NCI-H526 treated with DMSO at 0.1 percent for 48 hours (cell line): ENCODE measurements around the gene MARK2.

Experiments used
- DNase-seq: peaks from one replicate; lab custom pipeline; 2025; lab: John Stamatoyannopoulos, UW

The MARK2 gene

DNA sequence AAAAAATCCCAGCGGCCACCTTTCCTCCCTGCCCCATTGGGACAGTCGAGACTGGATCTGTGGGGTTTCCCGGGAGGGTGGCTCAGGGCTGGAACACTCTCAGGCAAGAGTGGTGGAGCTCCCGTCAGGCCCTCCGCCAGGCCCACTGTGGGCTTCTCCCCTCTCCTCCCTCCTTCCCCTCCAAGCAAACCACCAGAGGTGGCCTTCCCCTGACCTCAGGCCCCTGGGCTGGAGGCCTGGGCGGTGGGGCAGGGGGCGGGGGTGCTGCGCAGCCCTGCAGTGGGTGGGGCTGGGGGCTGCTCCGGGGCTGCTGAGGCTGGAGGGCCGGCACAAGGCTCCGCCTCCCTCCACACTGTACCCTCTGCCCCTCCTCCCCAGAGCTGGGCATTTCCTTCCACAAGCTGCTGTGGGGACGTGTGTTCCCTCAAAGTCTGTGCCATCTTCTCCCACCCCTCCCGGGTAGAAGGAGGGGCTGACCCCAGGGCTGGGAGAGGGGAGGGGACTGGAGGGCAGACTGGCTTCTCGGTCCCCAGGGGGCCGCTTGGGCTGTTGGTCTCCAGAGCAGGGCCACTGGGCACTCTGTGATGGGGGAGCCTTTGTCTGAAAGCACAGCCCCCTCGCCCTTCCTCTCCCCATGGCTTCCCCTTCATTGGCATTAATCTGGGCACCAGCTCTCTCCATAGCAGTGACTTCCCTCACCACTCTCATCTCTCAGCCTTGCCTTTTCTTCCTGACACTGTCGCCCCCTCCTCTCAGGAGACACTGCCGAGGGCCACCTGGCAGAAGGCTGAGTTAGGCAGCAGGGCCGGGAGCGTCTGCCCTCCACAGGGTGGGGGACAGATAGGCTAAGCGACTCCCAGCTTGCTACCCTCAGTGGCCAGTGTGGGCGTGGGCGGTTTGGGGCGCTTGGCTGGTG is 70.9 kb downstream of the MARK2 start:
- DNase-seq, result no peak

DNA sequence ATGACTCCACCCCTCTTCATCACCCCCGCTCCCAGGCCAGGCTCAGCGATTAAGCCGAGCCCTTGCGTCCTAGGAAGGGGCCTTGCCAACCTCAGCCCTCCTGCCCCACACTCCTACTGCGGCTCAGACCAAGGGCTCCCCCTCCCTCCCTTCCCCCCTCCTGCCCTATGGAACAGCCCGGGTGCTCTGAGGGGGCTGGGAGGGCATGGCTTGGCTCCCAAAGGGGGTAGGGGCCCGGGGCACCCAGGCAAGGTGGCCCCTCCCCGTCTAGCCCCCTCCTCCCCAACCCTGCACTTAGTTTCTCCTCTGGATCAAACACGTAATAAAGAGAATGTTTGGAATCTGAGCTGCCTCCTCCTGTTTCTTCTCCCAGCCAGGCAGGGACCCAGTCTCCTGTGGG is 71.8 kb downstream of the MARK2 start:
- DNase-seq, result no peak

DNA sequence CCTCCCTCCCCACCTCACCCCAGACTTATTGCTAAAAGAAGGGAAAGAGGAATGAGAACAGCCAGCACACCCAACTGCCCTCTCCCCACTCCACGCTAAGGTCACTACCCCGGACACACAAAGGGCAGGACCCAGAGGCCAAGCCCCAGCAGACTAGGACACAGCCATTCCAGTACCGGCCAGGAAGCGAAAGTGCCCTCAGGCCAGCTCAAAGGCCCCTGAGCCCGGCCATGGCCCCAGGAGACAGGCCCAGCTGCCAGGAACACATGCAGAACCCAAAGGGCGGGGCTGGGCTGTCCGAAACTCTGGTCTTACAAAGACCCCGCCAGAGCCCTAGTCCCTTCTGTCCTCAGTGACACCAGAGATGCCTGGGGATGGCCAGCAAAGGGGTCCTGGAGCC is 72.5 kb downstream of the MARK2 start:
- no peak for DNase-seq

DNA sequence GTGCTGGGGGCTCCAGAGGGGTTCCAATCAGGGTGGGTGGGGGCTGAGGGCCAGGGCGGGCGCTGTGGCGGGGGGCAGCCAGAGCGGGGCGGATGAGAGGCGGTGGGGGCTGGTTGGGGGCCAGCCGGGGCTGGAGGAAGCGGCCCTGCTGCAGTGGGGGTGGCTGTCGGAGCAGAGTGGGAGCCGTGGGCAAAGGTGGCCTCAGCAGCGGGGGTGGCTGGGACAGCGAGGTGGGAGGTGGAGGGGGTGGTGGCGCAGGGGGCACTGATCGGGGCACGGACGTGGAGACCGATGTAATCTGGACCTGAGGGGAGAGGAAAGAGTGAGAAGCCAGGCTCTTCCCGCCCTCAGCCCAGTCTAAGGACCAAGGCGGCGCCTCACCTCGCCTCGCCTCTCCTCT is 73.0 kb downstream of the MARK2 start:
- DNase-seq, result no peak

DNA sequence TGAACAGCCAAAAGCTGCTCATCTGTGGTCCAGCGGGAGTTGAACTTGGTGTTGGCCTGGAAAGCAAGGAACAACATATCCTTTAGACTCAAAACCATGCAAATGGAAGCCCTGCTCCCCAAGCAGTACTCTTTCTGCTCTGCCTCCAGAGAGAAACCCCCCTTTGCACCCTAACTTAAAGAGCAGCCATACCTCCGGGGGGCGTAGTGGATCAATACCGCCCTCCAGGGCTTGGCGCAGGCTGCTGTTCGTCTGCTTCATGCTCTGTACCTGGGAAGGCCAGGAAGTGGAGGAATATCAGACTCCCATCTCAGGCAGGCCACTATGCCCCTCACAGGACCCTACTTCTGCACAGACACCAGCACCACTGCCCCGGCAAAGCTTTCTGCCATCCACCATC is 73.8 kb downstream of the MARK2 start:
- DNase-seq, result no peak

DNA sequence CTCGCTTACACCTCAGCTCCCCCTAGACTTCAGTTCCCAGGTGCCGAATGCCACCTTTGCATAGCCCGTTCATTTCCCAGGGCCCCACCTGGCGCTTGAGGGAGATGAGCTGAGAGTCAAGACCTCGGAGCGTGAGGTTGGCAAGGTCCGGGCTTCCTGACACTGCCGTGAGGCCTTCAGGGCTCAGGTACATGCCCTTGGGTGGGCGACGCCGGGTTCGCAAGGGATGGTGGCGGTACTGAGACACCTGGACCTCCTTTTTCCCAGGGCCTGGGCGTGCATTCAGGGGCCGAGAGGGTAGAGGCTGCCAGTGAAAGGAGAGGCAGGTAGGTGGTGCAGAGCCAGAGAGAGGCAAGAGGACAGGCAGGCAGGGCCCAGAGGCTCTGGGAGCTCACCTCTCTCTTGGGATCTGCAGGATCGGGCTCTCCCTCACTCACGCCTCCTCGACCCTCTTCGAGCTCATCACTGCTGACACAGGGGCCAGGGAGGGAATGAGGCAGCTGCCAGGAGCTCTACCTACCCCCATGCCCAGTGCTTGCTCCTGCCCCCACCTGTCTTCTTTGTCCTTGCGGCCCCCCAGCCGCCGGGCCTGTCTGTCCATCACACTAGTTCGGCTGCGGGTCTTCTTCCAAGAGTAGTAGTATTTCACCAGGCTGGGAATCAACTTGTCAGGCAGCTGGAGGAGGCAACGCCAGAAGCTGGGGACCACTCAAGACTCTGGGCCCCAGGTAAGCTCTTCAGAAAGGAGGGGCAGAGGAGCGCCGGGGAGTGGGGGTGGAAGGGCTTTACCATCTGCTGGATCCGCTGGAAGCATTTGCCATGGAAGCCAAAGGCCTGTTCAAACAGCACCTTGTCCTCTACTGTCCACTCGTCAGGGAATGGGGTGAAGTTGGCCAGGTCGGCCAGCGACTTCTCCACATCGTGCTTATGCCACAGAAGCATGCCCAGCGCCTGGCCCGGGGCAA is 75.2 kb downstream of the MARK2 start:
- DNase-seq, result no peak

DNA sequence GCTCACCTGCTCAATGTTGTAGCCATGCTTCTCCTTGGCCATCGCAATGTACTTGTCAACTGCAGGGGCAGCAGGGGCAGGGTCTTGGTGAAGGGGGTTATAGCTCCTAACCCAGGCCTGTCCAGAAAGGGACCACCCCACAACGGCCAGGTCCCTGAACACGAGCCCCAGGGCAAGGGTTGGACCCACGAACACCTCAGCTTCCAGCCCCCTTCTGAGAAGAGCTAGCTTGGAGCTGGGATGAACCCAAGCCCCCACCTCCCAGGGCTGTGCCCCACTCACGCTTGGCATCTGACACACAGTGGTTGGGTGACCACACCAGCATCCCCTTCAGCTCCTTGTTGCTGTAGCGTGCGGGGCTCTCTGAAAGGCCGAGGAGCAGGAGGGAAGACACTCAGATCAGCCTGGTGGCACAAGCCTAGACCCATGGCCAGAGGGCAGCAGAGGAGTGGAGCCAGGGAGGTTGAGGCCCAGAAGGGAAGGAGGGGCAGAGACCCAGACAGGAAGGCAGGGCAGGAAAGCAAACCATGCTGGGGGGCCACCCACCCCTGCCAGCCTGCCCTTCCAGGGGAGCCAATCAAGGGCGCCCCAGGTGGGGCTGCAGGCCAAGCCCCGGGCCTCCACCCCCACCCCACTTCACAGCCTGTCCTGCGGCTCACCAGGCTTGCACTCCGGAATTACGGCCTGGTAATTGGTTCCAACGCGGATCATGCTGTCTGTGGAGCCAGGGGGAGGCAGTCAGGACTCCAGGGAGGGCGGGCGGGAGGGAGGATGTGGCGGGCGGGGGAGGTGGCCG is 76.2 kb downstream of the MARK2 start:
- DNase-seq, result no peak

DNA sequence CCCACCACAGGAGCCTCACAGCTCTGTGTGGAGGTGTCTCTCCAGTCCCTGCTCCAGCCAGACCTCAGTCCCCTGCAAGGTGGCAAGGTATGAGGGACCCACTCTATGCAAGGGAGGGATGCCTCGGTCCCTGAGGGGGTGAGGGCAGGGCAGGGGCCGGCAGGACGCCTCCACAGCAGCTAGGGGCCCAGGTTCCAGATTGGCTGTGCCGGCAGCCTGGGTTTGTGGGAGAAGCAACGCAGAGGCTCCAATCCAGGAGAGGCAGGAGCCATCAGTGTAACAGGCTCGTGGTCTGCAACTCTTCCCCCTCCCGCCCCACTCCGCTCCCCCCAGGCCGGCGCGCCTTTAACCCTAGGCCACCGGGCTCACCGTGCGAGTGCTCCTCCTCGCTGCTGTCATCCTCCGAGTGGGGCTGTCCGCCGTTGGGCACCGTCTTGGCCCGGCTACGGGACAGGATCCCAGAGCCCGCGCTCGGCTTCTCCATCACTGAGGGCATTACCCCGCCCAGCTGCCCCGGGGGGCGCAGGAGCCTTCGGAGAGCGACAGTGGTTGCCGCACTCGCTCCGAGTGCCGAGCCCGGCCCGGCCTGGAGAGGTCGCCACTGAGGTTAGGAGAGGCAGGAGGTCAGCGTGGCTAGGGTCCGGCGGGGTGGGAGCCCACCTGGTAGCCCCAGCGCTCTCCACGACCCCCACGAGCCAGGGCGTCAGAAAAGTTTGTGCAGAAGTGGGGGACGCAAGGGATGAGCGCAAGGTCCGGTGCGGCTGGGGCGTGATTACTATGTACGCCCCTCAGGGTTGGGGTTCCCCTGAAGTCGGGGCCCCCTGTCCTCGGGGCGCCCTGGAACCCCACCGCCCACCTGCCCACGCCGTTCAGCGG is 77.3 kb downstream of the MARK2 start:
- DNase-seq, result peak; percentile 33

DNA sequence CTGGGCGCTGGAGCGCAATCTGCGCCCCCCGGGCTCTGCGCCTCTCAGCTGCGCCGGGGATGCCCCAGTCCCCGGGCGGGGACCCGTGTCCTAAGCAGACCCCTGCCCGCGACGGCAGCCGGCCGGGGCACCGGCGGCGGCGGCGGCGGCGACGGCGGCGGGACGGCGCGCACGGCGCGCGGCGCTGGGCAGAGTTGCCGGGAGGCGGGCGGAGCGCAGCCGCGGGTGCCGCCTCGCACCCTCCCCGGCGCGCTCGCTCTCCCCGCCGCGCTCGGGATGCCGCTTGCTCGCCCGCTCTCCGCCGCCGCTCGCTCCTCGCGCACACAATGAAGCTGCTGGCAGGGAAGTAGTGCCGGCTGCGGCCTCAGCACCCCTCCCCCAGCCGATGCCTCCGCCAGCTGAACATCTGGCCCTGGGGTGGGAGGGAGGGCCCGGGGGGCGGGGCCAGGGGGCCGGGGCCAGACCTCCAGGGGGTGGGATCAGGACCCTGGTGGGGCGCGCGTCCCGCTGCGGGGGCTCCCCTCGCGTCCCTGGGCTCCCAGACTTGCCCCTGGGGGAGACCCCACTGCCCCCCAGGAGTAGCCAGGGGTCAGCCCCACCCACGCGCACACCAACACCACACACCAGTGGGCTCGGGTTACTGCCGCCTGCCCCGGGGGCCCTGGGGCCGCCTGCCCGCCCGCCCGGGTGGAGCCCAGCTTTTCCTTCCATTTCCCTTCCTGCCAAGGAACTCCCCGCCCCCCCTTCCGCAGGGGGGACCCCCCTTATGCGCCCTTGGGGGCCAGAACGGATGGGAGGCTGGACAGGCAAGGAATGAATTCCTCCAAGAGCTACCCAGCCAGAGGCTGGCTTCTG is 78.2 kb downstream of the MARK2 start, which contains the start of gene RCOR2:
RCOR2 (minus strand) TSS at position 328 of the 855 bp plus-strand sequence. CDS start 708 bp downstream, outside the sequence.
- DNase-seq, result peak; percentile 86

DNA sequence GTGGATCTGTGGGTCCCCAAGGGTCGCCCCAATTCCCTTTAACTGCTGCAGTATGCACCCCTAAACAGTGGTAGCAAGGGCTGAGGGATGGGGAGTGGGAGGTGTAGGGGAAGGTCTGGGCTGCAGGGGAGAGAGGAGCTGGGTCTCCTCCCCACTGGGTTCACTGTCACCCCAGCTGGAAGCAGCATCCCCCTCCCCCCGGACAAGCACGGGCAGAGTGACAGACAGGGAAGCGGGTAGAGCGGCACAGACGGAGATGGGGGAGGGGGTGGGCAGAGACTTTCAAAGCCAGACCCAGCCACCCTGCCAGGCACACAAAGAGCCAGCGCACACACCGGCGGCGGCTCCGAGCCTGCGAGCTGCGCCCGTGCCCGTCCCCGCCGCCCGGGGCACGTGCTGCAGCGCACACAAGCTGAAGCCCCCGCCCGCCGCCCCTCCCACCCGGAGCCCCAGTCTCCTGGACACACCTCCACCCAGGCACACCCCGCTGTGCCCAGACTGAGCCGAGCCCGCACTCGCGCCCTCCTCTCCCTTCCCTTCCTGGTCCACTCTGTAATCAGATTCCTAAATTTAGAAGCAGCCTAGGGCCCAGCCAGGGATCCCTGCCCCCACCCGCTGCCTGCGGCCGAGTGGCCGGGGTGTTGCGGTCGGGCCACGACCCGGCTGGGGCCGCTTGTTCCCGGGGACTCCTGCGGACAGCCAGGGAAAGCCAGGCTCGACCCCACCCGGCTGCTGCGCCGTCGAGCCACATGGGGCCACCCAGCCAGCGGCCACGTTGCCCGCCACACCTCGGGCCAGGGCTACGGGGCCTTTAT is 79.0 kb downstream of the MARK2 start:
- peak; percentile 80 for DNase-seq

DNA sequence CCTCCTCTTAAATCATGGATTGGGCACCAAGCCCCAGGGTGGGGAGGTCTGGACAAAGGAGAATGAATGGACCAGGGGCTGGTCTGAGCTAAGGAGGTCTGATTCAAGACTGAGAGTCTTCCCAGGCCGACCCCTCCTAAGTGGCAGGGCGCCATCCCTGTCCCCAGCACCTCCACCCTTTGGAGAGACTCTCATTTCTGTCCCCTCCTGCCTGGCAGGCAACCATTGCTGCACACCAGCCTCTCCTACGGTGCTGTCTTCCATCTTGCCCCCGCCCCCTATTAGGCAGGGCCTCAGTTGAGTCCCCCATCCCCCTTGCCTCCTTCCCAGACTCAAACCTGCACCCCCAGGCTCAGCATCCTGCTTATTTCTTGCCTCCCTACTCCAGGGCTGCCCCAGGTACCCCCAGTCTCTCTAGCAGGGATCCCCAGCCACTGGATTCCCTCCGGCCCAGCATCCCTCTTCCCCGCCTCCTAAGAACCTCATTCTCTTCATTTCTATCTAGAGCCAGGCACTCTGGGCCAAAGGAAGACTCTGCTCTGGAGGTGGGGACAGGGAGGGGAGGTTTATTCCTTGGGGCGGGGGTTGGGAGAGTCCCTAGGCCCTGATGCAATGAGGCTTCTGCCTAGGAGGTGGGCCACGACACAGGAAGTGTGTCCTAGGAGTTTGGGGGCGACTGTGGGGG is 79.7 kb downstream of the MARK2 start:
- DNase-seq, result no peak

DNA sequence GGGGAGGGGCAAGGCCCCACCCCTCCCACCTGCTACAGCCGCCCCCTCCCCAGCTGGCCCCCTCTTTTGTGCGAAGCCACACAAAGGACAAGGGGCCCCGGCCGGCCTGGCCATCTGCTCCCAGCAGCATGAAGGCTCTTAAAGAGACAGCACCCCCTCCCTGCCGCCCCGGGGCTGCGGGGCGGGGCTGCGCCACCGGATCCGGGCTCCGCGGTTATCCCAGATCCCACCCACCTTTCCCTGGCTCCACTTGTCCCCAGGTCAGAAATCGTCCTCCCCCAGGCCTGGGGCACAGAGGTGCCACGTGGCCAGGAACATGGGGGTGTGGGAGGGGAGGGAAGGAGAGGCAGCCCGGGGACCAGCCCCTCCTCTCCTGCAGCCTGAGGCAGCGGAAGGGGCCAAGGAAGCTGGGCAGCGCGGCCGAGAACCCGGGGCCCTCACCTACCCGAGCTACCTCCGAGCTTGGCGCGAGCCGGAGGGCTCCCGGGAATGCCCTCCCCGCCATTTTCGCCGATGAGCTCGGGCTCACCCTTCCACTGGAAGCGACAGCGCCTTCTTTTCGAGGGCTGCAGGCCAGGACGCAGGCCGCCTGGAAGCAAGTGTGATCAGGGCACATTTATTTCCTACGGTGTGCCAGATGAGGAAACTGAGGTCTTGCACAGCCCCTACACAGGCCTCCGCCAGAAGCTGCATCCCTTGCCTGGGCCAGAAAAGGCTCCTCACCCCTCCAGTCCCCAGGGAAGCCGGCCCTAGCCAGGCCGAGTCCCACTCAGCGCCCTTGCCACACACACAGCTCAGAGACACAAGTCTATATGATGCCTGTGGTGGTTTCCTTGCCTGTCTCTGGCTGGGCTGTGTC is 80.6 kb downstream of the MARK2 start:
- DNase-seq, result peak; percentile 41

DNA sequence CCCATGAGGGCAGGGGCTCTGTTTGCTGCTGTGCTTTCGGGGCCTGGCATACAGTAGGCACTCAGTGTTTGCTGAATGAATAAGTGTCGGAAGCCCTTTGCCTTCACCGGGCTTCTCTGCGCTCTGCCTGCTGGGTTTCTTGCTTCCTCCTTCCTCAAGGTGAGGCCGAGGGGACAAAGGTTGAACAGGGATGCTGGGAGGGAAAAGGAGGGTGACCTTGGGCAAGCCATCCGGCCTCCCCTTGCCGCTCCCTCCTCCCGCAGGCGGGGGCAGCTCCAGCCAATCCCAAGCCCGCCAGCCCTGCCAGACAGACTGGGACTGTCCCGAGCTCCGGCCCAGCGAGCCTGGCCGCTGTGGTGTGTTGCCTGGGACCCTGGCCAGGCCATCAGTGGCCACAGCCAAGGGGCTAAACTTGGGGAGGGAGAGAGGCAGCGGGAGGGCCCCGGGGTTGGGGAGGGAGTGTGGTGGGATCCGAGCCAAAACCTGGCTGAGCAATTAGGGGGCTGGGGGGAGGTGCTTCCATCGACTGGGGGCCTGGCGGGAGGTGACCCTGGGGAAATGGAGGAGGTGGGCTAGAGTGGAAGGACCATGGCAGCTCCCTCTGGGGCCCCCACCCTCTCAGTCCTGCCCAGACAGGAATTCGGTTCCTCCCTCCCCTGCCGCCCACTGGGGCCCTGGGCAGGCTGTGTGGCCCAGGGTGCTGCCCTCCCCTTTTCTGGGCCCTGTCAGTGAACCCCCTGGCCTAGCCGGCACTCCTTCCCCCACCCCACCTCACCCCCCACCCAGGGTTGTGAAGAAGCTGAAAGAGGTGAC is 81.4 kb downstream of the MARK2 start:
- no peak for DNase-seq

DNA sequence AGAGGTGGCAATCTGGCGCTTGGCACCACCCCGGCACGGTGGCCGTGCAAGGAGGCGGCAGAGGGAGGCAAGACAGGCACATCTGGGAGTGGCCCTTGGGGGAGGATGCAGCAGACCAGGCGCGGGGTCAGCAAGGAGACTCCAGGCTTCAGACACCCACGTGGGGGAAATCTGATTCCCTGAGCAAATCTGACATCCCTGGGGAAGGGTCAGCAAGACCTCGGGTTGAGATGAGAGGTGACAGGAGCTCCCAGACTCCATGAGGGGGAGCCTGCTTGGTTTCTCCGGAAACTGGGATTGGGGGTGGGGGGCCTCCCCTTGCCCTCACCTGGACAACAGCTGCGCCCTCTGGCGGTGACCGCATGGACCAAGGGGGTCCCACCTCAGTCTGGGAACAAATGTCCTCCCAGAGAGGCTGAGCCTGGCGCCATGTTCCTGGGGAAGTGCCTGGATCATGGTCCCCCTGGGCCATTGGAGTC is 82.1 kb downstream of the MARK2 start:
- DNase-seq, result no peak

DNA sequence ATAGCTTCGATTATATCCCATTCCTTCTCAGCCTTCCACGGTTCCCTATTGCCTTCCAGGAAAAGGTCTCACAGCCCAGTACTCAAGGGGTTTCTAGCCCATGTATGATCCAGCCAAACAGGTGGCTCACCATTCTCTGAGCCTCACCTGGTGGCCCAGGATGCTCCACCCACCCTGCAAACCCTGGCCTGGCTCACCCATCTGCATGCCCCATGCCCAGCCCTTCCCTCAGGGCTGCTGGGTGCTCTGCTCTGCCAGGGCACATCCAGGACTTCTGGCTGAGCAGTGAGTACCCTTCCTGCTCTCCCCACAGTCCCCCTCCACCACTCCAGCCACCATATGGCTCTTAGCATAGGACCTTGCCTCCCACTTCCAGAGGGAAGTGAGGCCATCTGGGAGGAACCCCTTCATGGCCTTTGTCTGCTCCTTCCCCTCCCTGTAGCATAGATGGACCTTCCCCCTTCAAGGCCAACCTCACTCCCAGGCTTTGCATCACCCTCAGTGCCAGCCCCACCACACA is 83.8 kb downstream of the MARK2 start:
- DNase-seq, result no peak

DNA sequence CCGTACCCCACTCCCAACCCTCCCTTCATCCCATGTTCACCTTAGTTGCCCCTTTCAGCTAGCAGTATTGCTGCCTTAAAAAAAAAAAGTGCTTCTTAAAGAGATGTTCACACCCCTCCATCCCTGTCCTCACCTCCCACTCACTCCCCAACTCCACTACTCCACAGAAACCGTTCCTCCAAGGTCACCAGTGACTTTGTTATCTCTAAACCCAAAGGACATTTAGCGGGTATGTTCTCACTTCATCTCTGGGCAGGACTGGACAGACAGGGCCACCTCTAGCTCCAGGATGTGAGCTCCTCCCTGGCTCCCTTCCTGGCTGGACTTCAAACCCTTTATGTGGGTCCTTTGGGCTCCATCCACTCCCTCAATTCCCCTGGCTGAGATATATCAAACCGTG is 84.4 kb downstream of the MARK2 start:
- no peak for DNase-seq
